Measurements from ENCODE around the gene CNGA3. TPM values are rescaled to one million over a fixed set of nuclear protein-coding genes. Genes with fewer than 3 reads are reported as not detected.

Gene CNGA3
- total and polyA plus RNA-seq, 2 of the 4 experiments (the other 2 are of a cell fraction), result under 0.01 TPM; not detected in 1

- no peaks in the 10 kb centered on the region for H3K9me1 ChIP-seq (ENCODE audit: insufficient read depth, low read length)
- no peak overlapping the region for H2AK5ac ChIP-seq (ENCODE audit: low read depth, low read length)
- no CpG with 5 or more reads among the region's 11 CpGs for WGBS, 2 experiments (ENCODE audit: extremely low coverage in 2 of 2, insufficient read length in 1 of 2)
- H3K4ac ChIP-seq (ENCODE audit: low read depth, low read length), result no peak overlapping the region
- H2BK5ac ChIP-seq (ENCODE audit: low read depth, low read length, poor library complexity, severe bottlenecking), result no peak overlapping the region
- TF ChIP-seq MAZ (IDR thresholded peaks at IDR 0.05; ENCODE audit: borderline replicate concordance, low read depth, low read length) (no peak), RAD21 (IDR thresholded peaks at IDR 0.05; ENCODE audit: low read length) (no peak), MAFK (IDR thresholded peaks at IDR 0.05; ENCODE audit: low read depth, low read length) (no peak), BHLHE40 (IDR thresholded peaks at IDR 0.05; ENCODE audit: low read depth, low read length) (no peak), POLR2A (IDR thresholded peaks at IDR 0.05; ENCODE audit: low read depth, low read length) (no peak), RCOR1 (IDR thresholded peaks at IDR 0.05; ENCODE audit: insufficient replicate concordance, low read length) (no peak), RFX5 (IDR thresholded peaks at IDR 0.05; ENCODE audit: low read depth, low read length) (no peak), CEBPB (IDR thresholded peaks at IDR 0.05; ENCODE audit: low read depth, low read length) (no peak), SMC3 (IDR thresholded peaks at IDR 0.05; ENCODE audit: low read depth, low read length) (no peak), MXI1 (IDR thresholded peaks at IDR 0.05; ENCODE audit: borderline replicate concordance, low read depth, low read length) (no peak), CHD1 (IDR thresholded peaks at IDR 0.05; ENCODE audit: low read depth, low read length) (no peak), FOS (IDR thresholded peaks at IDR 0.05; ENCODE audit: low read depth, low read length) (no peak), NFE2L2 (IDR thresholded peaks at IDR 0.05; ENCODE audit: low read depth, low read length) (no peak)
- TF ChIP-seq, protein P1, sequence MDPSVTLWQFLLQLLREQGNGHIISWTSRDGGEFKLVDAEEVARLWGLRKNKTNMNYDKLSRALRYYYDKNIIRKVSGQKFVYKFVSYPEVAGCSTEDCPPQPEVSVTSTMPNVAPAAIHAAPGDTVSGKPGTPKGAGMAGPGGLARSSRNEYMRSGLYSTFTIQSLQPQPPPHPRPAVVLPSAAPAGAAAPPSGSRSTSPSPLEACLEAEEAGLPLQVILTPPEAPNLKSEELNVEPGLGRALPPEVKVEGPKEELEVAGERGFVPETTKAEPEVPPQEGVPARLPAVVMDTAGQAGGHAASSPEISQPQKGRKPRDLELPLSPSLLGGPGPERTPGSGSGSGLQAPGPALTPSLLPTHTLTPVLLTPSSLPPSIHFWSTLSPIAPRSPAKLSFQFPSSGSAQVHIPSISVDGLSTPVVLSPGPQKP (IDR thresholded peaks at IDR 0.05; ENCODE audit: borderline replicate concordance, low read depth, low read length), result no peak
- TF ChIP-seq, protein P2, sequence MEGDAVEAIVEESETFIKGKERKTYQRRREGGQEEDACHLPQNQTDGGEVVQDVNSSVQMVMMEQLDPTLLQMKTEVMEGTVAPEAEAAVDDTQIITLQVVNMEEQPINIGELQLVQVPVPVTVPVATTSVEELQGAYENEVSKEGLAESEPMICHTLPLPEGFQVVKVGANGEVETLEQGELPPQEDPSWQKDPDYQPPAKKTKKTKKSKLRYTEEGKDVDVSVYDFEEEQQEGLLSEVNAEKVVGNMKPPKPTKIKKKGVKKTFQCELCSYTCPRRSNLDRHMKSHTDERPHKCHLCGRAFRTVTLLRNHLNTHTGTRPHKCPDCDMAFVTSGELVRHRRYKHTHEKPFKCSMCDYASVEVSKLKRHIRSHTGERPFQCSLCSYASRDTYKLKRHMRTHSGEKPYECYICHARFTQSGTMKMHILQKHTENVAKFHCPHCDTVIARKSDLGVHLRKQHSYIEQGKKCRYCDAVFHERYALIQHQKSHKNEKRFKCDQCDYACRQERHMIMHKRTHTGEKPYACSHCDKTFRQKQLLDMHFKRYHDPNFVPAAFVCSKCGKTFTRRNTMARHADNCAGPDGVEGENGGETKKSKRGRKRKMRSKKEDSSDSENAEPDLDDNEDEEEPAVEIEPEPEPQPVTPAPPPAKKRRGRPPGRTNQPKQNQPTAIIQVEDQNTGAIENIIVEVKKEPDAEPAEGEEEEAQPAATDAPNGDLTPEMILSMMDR (conservative IDR thresholded peaks at IDR 0.05; ENCODE audit: low read depth, low read length), result no peak
- TF ChIP-seq, protein P3, sequence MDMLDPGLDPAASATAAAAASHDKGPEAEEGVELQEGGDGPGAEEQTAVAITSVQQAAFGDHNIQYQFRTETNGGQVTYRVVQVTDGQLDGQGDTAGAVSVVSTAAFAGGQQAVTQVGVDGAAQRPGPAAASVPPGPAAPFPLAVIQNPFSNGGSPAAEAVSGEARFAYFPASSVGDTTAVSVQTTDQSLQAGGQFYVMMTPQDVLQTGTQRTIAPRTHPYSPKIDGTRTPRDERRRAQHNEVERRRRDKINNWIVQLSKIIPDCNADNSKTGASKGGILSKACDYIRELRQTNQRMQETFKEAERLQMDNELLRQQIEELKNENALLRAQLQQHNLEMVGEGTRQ (IDR thresholded peaks at IDR 0.05; ENCODE audit: low read depth, low read length), result no peak
- H3K56ac ChIP-seq (ENCODE audit: extremely low read depth, insufficient read depth, low read length), result no peak overlapping the region
- in situ Hi-C loops (cut with MboI; ENCODE audit: low sequenced_read_pairs), result loop anchor here (5.0 to 10.0 kb wide), 3 partner anchors 87 to 677 kb away; no protein-coding TSS in a partner anchor
- H3K9me3 ChIP-seq (ENCODE audit: control insufficient read depth, insufficient read depth, low read length), result no peaks in the 10 kb centered on the region
- H3K14ac ChIP-seq (replicated peaks; ENCODE audit: low read depth, low read length), result no peak overlapping the region
- no peak overlapping the region for H3K23ac ChIP-seq (ENCODE audit: low read depth, low read length)
- no peak overlapping the region for H2BK15ac ChIP-seq (ENCODE audit: low read depth, low read length)
- no peak for ATAC-seq (ENCODE audit: low read depth)
- intact Hi-C loops (cut with micrococcal nuclease), result loop anchor here (10.0 kb wide), 1 partner anchor 97 kb away; no protein-coding TSS in a partner anchor
- no peaks in the 10 kb centered on the region for H4K20me1 ChIP-seq (ENCODE audit: insufficient read depth, low read length)
- H4K5ac ChIP-seq (ENCODE audit: low read depth, low read length), result no peak overlapping the region
- H2BK20ac ChIP-seq (ENCODE audit: low read depth, low read length), result no peak overlapping the region
- H2BK120ac ChIP-seq (ENCODE audit: low read depth, low read length), result no peak overlapping the region
- no peak overlapping the region for H3K9ac ChIP-seq (ENCODE audit: low read depth, low read length)
- dilution Hi-C loops (cut with HindIII; ENCODE audit: low sequenced_read_pairs, unreplicated experiment), result no loop called here
- H3K18ac ChIP-seq (ENCODE audit: low read depth, low read length), result no peak overlapping the region
- peaks cover 33% of the 10 kb centered on the region for H3K27me3 ChIP-seq (ENCODE audit: control insufficient read depth, insufficient read depth, low read length)
- ChIA-PET CTCF (interaction anchor here (0.7 kb wide), 1 partner anchor 680 kb away, joined by 3 read pairs; no protein-coding TSS in a partner anchor), POLR2A (ENCODE audit: unreplicated experiment) (no interaction called here)
- H4K8ac ChIP-seq (ENCODE audit: low read depth in 2 of 2, low read length in 2 of 2), result no peak overlapping the region
- no peak for DNase-seq
- no peak overlapping the region for H4K91ac ChIP-seq (ENCODE audit: insufficient read depth, low read depth, low read length)
- no peaks in the 10 kb centered on the region for H3K36me3 ChIP-seq (ENCODE audit: control insufficient read depth, insufficient read depth, low read length)
- no peaks in the 10 kb centered on the region for H3K79me1 ChIP-seq (ENCODE audit: low read depth in 1 of 2, low read length in 2 of 2)
- no peak overlapping the region for H3K27ac ChIP-seq (ENCODE audit: insufficient read depth, low read length)
- no peaks in the 10 kb centered on the region for H3K4me1 ChIP-seq (ENCODE audit: control insufficient read depth, insufficient read depth, low read length)
- no peak overlapping the region for H3K4me3 ChIP-seq (ENCODE audit: insufficient read depth, low read depth, low read length)
- BruUV-seq (replicated peaks), result no TSS peak
- no peak overlapping the region for H3K4me2 ChIP-seq (ENCODE audit: low read depth, low read length)
- H2AFZ ChIP-seq (replicated peaks; ENCODE audit: low read length, poor library complexity), result no peak overlapping the region
- no peak overlapping the region for H2AK9ac ChIP-seq (replicated peaks; ENCODE audit: low read depth, low read length, poor library complexity)
These were observed 35.8 kb downstream of the CNGA3 start for GRCh38 chr2:98382086-98382485.

Data from IMR-90 (cell line).